GM21390 (cell line): ENCODE results near the gene SMTN.
"Not testable (repeated sequence)": the region's sequence is repeated elsewhere in the genome, so short reads cannot be mapped to it uniquely, and the experiment has no call there.

Experiments
- ATAC-seq: cut with Tn5 transposase; IDR thresholded peaks from one replicate; pipeline ENCODE4 v1.9.1; 2021; ENCODE audit not compliant: unreplicated experiment

The SMTN gene

DNA sequence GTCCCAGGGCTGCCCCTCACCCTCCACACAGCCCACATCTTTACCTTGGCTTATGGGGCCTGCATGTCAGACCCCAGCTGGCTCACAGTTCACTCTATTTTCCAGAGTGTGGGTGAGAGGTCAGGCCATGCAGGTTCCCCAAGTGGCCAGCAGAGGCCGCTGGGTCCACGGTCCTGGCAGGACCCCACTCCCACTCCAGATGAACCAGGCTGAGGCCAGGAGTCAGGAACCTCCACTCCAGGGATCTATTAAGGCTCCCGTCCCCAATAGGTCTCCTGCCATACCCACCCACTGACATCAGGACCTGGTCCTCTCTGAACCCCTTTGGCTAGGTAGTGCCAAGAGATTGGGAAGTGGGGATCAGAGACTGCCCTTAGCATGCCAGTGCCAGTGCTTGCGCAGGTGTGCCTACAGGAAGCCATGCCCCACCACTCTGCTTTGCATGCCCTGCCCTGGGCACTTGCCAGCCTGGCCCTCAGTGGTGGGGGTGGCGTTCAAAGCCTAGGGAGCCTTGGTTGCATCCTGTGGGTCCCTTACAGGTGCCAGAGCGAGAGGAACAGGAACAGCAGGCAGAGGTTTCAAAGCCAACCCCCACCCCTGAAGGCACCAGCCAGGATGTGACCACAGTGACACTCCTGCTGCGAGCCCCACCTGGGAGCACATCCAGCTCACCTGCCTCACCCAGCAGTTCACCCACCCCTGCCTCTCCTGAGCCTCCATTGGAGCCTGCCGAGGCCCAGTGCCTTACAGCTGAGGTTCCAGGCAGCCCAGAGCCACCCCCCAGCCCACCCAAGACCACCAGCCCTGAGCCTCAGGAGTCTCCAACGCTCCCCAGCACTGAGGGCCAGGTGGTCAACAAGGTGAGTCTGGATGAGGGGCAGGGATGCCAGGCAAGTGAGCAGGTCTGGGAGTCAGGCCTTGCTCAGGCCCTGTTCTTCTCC is 8.3 kb downstream of the SMTN start:
- no peak for ATAC-seq

- ATAC-seq, result no peak
These were observed 9.3 kb downstream of the SMTN start for GRCh38 chr22:31090217-31091085.

- ATAC-seq, result no peak
These were observed 10.2 kb downstream of the SMTN start for GRCh38 chr22:31091106-31091975.

DNA sequence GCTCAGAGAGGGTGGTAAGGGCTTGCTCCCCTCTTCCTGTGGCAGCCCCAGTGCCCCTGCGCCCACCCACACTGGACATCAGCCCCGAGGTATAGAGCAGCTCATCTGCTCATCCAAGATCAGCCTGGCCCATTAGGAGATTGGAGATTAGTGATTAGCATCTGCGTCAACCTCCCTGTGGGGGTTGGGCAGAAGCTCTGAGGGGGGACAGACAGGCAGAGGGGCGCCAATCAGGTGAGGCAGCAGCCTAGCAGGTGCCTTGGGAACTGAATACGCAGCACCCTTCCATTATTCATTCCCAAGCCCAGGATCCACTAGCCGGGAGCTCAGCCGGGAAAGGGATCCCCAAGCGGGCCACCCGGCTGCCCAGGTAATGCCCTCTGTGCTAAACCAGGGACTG is 11.0 kb downstream of the SMTN start:
- no peak for ATAC-seq

GRCh38 chr22:31093086-31093850 is 12.2 kb downstream of the SMTN start:
- no peak for ATAC-seq

DNA sequence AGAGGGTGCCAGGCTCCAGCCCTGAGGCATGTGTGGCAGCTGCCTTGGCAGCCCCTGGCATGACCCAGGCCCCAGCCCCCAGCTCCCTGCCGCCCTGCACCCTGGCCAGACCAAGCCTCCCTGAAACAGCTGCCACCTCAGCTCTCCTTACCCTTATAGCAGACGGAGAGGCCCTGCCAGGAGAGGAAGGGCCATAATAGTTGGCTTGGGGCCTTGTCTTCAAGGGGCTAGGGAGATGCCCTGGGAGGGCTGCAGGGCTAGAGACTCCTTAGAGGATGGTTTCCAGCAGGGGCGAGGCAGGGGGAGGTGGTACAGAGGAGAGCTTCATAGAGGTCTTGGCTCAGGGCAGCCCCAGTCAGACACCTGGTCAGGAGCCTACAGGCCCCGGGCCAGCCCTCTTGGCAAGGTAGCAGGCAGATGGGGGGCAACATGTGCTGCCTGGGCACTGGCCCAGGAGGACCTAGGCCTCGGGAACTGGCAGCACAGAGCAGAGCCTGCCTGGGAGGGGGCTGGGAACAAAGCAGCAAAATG is 13.0 kb downstream of the SMTN start:
- no peak for ATAC-seq

GRCh38 chr22:31094741-31095140 is 13.6 kb downstream of the SMTN start:
- ATAC-seq, result no peak

DNA sequence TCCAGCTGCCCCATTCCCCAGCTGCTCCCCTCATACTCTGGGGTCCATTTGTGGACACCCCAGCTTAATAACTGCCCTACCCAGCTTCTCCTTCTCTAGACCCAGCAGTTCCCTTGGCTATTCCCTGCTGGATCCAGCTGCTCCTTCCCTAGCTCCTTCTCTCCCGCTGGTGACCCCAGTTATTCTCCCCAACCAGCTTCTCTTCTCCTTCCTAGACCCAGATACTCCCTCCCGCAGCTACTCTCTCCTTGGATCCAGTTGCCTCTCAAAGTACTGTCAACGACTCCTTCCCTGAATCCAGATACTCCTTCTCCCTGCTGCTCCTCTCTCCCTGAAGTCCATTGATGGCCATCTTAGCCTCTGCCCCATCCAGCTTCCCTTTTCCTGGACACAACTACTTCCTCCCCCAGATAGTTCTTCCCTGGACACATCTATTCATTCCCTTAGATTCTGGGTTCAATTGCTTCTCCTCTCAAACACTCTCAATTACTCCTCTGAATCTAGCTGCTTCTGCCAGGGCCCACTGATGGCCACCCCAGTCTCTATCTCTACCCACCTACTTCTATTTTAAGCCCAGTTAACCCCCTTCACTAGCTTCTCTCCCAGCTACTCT is 14.6 kb downstream of the SMTN start:
- no peak for ATAC-seq

- no peak for ATAC-seq
These were observed 15.7 kb downstream of the SMTN start for GRCh38 chr22:31096657-31097279.

- ATAC-seq, result not testable (repeated sequence)
These were observed 16.4 kb downstream of the SMTN start for GRCh38 chr22:31097539-31097938.

DNA sequence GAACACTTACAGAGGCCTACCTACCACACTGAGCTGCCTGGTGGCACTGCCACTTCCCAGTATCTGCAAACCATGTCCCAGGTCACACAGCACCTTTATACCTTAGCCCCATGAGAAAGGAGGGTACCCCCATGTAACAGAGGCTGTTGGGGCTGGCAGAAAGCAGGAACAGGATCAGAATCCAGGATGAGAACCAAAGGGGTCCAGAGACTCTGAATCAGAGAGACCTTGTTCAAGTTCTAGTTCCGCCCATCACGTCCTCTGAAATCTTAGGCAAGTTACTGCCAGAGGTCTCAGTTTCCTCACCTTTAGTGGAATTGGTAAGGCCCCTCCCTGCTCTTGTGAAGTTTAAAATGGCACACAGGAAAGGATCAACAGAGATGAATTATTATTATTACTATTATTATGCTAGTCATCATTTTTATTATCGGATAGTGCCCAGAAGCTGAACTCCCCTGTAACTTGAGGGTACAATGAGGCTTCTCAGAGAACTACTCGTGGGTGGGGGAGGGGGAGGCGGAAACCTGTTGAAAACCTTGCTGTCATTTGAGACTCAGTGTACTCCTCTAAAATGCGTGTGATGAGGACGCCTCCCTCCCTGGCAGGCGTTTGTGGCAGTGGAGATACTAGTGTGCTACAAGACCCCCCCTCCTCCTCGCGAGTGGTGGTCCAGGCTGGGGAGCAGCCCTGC is 17.0 kb downstream of the SMTN start:
- no peak for ATAC-seq

DNA sequence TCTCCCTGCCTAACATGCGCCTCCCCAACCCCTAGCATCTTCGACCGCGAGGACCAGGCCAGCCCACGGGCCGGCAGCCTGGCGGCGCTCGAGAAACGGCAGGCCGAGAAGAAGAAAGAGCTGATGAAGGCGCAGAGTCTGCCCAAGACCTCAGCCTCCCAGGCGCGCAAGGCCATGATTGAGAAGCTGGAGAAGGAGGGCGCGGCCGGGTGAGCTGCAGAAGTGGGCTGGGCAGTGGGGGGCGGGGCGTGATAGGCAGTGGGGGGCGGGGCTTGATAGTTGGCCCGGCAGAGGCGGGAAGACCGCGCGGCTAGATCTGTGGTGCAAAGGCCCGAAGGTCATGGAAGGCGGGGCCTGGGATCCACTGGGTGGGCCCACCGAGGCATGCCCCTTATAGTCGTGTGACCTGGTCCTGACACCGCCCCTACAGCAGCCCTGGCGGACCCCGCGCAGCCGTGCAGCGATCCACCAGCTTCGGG is 17.6 kb downstream of the SMTN start:
- ATAC-seq, result no peak

DNA sequence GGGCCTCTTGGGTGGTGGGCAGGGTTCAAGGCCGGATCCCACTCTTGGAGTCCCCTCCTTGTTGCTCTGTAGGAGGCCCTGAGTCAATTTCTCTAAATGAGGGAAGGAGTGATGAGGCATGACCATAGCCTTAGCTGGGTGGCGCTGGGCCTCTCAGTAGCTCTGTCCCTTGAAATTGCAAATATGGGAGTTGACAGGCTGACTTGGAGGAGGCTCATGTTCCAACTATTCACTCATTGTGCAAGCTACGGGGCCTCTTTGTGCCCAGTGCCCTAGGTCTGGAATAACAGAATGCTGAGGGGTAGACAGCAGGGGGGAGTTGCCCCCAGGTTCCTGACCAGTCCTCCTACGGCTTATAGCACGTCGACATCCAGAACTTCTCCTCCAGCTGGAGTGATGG is 18.3 kb downstream of the SMTN start:
- ATAC-seq, result no peak

DNA sequence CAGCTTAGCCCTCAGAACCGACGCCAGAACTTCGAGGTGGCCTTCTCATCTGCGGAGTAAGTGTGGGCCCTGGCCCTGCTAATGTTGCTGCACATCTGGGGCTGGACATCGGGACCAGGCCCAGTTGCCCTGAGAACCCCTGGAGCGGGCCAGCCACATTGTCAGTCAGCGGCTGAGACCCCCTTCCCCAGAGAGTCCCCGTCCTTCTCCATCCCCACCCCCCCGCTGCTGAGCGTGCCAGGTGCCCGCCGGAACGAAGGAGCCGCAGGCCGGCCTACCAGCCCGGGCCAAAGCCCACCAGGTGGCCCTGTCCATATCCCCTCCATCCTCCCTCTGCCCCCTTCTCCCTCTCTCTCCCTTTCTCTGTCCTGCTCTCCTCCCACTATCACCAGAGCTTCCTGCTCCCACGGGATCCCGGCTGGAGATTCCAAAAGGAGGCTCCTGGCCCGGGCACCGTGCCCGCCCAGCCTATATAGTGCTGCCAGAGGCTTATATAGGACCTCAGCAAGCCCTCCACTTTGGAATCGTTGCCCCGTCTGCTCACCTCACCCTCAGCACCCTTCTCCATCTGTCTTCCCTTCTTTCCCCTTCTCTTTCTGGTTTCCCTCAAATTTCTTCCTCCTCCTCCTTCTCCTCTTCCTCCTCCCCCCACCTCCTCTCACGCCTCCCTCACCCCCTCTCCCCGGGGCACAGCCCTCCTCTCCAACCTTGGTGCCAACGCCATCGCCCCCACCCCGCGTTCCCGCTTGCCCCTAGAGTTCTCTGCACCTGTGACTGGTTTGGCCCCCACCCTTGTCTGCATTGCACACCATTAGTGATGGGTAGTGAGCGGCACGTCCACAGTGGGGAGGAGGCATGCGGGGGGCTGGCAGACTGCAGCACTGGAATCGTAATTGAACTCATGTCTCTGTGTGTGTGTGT is 19.0 kb downstream of the SMTN start:
- no peak for ATAC-seq

GRCh38 chr22:31100762-31101525 is 19.8 kb downstream of the SMTN start:
- ATAC-seq, result no peak

- ATAC-seq, result no peak
These were observed 21.4 kb downstream of the SMTN start for GRCh38 chr22:31102441-31103081.
